NCI-H1417 (cell line): Measurements from ENCODE around the gene TCP1.
"Not testable (repeated sequence)": the region's sequence is repeated elsewhere in the genome, so short reads cannot be mapped to it uniquely, and the experiment has no call there.

Experiments used
- DNase-seq, 3 experiments: peaks; one replicate each; lab custom pipeline; 2025; lab: John Stamatoyannopoulos, UW

Gene TCP1

GRCh38 chr6:159739341-159739740 is 50.1 kb downstream of the TCP1 start:
- DNase-seq = no peak

GRCh38 chr6:159736908-159737307 is 52.5 kb downstream of the TCP1 start:
- no peak for DNase-seq

GRCh38 chr6:159733395-159733794 is 56.0 kb downstream of the TCP1 start:
- not testable (repeated sequence) for DNase-seq

GRCh38 chr6:159732550-159732949 is 56.9 kb downstream of the TCP1 start:
- DNase-seq = not testable (repeated sequence)

- DNase-seq = no peak
Measured at GRCh38 chr6:159730332-159730676, 59.1 kb downstream of the TCP1 start.

GRCh38 chr6:159729598-159730331 is 59.6 kb downstream of the TCP1 start:
- DNase-seq = no peak

GRCh38 chr6:159728531-159728964 is 60.9 kb downstream of the TCP1 start:
- DNase-seq = peak in 1 of 3 experiments; percentile 50
